SK-N-SH treated with all-trans-retinoic acid at 6 μM for 48 hours (cell line): Measurements from ENCODE around the gene BRD4.

ENCODE experiments used
- ATAC-seq: fragments of 200-7000 bp; cut with Tn5 transposase; 3 replicates; pipeline ENCODE4 v1.9.1; 2020; ENCODE audit warnings: mild to moderate bottlenecking, moderate library complexity
- ARNTL ChIP-seq: fragments of 450-650 bp; formaldehyde crosslinking; IDR thresholded peaks from 2 replicates; pipeline ENCODE4 v1.5.0; 2020; ENCODE audit warnings: low read depth, mild to moderate bottlenecking, moderate library complexity, borderline replicate concordance
- BACH2 ChIP-seq: fragments of 250-450 bp; sonication (Bioruptor Pico); IDR thresholded peaks from 2 replicates; pipeline ENCODE4 v1.9.0; 2021; ENCODE audit warnings: mild to moderate bottlenecking, borderline replicate concordance
- CSDC2 ChIP-seq: fragments of 250-450 bp; sonication (Bioruptor Pico); IDR thresholded peaks from 2 replicates; pipeline ENCODE4 v1.5.0; 2020; ENCODE audit warnings: mild to moderate bottlenecking, moderate library complexity
- ESRRG ChIP-seq: fragments of 250-450 bp; sonication (Bioruptor Pico); IDR thresholded peaks from 2 replicates; pipeline ENCODE4 v1.6.1; 2021; ENCODE audit warnings: mild to moderate bottlenecking
- GLIS3 ChIP-seq: fragments of 250-450 bp; sonication (Bioruptor Pico); IDR thresholded peaks from 2 replicates; pipeline ENCODE4 v1.5.0; 2020; ENCODE audit warnings: mild to moderate bottlenecking, moderate library complexity
- ISL1 ChIP-seq: fragments of 250-450 bp; sonication (Bioruptor Pico); IDR thresholded peaks from 2 replicates; pipeline ENCODE4 v2.1.2; 2022; ENCODE audit warnings: mild to moderate bottlenecking, moderate library complexity
- OSR1 ChIP-seq: fragments of 250-450 bp; sonication (Bioruptor Pico); IDR thresholded peaks from 2 replicates; pipeline ENCODE4 v1.8.0; 2022; ENCODE audit warnings: moderate library complexity, mild to moderate bottlenecking, inconsistent platforms
- PATZ1 ChIP-seq: fragments of 250-450 bp; sonication (Bioruptor Pico); IDR thresholded peaks from 2 replicates; pipeline ENCODE4 v1.8.0; 2020; ENCODE audit warnings: mild to moderate bottlenecking, moderate library complexity, borderline replicate concordance
- POU6F1 ChIP-seq: fragments of 250-450 bp; sonication (Bioruptor Pico); IDR thresholded peaks from 2 replicates; pipeline ENCODE4 v1.8.0; 2021; ENCODE audit warnings: low read depth, mild to moderate bottlenecking, moderate library complexity, borderline replicate concordance
- PPARA ChIP-seq: fragments of 250-450 bp; sonication (Bioruptor Pico); IDR thresholded peaks from 2 replicates; pipeline ENCODE4 v1.5.0; 2020; ENCODE audit warnings: mild to moderate bottlenecking, borderline replicate concordance
- RARB ChIP-seq: fragments of 250-450 bp; sonication (Bioruptor Pico); IDR thresholded peaks from 2 replicates; pipeline ENCODE4 v1.8.0; 2021; ENCODE audit warnings: mild to moderate bottlenecking, moderate library complexity
- SNAI2 ChIP-seq: fragments of 250-450 bp; sonication (Bioruptor Pico); IDR thresholded peaks from 2 replicates; pipeline ENCODE4 v1.5.0; 2020; ENCODE audit warnings: mild to moderate bottlenecking, moderate library complexity
- TCF4 ChIP-seq: fragments of 250-450 bp; sonication (Bioruptor Pico); IDR thresholded peaks from 2 replicates; pipeline ENCODE4 v1.8.0; 2021; ENCODE audit warnings: mild to moderate bottlenecking, moderate library complexity, borderline replicate concordance
- TOX ChIP-seq: fragments of 250-450 bp; sonication (Bioruptor Pico); IDR thresholded peaks from 2 replicates; pipeline ENCODE4 v1.8.0; 2021; ENCODE audit warnings: mild to moderate bottlenecking, moderate library complexity, borderline replicate concordance
- TSHZ2 ChIP-seq: fragments of 250-450 bp; sonication (Bioruptor Pico); IDR thresholded peaks from 2 replicates; pipeline ENCODE4 v1.5.0; 2020; ENCODE audit warnings: mild to moderate bottlenecking, moderate library complexity
- ZC3H10 ChIP-seq: fragments of 250-450 bp; sonication (Bioruptor Pico); IDR thresholded peaks from 2 replicates; pipeline ENCODE4 v1.5.1; 2021; ENCODE audit warnings: mild to moderate bottlenecking, moderate library complexity
- ZFP3 ChIP-seq: fragments of 250-450 bp; sonication (Bioruptor Pico); IDR thresholded peaks from 2 replicates; pipeline ENCODE4 v1.5.0; 2020; ENCODE audit warnings: mild to moderate bottlenecking, moderate library complexity
- ZFP30 ChIP-seq: fragments of 450-650 bp; formaldehyde crosslinking; IDR thresholded peaks from 2 replicates; pipeline ENCODE4 v1.5.0; 2022; ENCODE audit warnings: mild to moderate bottlenecking, moderate library complexity
- ZNF565 ChIP-seq: fragments of 450-650 bp; formaldehyde crosslinking; conservative IDR thresholded peaks from 2 replicates; pipeline ENCODE4 v1.5.0; 2020; ENCODE audit warnings: low read depth, mild to moderate bottlenecking, moderate library complexity
- ZNF70 ChIP-seq: fragments of 450-650 bp; formaldehyde crosslinking; IDR thresholded peaks from 2 replicates; pipeline ENCODE4 v1.5.0; 2020; ENCODE audit warnings: mild to moderate bottlenecking, moderate library complexity
- ZNF8 ChIP-seq: fragments of 450-650 bp; formaldehyde crosslinking; IDR thresholded peaks from 2 replicates; pipeline ENCODE4 v1.5.0; 2020; ENCODE audit warnings: mild to moderate bottlenecking, moderate library complexity
- TF ChIP-seq, protein P1 (sequence below): fragments of 250-450 bp; sonication (Bioruptor Pico); IDR thresholded peaks from 2 replicates; pipeline ENCODE4 v1.5.1; 2021; ENCODE audit warnings: mild to moderate bottlenecking, moderate library complexity

BRD4 gene

DNA sequence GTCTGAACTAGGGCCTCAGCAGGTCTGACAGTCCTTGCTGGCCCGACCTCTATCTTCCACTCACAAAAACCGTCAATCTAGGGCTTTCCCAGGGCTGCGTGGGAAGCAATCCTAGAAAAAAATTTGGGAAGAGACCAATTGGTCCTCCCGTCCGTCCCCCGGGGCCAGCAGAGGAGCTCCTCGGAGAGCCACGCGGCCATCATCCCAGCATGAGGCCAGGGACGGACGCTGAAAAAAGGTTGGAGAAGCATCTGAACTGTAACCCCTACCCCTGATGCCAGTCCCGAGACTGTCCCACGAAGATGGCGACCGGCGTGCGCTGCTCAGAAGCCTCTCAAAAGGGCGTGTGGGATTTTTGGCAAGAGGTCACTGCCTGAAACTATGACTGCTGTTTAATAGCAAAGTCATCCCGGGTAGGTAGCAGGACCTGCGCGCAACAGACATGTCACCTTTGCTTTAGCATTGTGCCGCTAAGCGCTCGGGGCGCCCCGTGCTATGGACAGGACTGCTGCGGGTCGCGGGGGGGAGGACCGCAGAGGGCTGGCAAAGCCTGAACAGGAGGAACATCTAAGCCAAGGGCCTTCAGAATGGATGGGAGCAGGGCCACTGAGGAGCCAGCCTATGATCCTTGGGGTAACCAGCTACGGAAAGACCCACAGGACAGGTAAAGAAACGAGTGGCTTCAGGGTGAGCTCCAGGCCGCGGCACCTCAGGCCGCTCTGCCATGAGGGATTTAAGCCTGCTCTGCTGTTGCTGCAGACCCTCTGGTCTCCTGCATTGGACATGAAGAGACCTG is 36.7 kb upstream of the BRD4 start (continued):
- TF ChIP-seq, protein P1, sequence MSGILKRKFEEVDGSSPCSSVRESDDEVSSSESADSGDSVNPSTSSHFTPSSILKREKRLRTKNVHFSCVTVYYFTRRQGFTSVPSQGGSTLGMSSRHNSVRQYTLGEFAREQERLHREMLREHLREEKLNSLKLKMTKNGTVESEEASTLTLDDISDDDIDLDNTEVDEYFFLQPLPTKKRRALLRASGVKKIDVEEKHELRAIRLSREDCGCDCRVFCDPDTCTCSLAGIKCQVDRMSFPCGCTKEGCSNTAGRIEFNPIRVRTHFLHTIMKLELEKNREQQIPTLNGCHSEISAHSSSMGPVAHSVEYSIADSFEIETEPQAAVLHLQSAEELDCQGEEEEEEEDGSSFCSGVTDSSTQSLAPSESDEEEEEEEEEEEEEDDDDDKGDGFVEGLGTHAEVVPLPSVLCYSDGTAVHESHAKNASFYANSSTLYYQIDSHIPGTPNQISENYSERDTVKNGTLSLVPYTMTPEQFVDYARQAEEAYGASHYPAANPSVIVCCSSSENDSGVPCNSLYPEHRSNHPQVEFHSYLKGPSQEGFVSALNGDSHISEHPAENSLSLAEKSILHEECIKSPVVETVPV = no peak
- no peak for TF ChIP-seq OSR1 (CRISPR knock-in tag)
- TF ChIP-seq ARNTL = no peak
- TF ChIP-seq SNAI2 = no peak
- TF ChIP-seq ZNF8 (CRISPR knock-in tag) = no peak
- no peak for TF ChIP-seq ISL1 (CRISPR knock-in tag)
- no peak for TF ChIP-seq RARB (CRISPR knock-in tag)
- no peak for TF ChIP-seq BACH2
- TF ChIP-seq ZFP30 = no peak
- no peak for TF ChIP-seq ZNF565 (CRISPR knock-in tag)
- TF ChIP-seq ZNF70 (CRISPR knock-in tag) = no peak
- TF ChIP-seq GLIS3 (CRISPR knock-in tag) = no peak

DNA sequence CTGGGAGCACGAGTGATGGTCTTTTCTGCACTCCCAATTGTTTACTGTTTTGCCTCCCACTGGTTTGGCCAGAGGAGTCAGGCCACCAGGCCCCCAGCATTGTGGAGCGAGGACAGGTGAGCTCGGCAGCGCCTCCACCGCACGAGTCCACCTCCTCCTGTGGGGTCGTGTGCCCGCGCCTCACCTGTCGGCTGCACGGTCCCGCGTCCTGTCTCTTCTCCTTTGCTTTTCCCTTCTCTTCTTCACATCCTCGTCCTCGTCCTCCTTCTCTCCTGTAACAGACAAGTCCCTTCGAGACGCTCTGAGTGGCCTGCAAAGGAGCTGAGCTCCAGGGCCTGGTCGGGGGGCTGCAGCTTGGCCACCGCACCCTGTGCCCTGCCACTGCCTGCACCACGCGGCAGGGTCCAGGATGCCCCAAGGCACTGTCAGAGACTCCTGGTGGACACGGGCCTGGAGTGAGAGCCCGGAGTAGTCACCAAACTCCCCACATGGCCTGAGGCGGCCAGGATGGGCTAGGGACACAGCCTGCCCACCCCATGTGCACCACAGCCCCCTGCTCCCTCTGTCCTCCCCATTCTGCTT is 35.8 kb upstream of the BRD4 start:
- TF ChIP-seq ISL1 (CRISPR knock-in tag) (no peak), ZNF8 (CRISPR knock-in tag) (no peak), RARB (CRISPR knock-in tag) (no peak), ZNF70 (CRISPR knock-in tag) (no peak), ESRRG (CRISPR knock-in tag) (no peak), POU6F1 (CRISPR knock-in tag) (no peak), ZC3H10 (CRISPR knock-in tag) (no peak), ZFP30 (no peak), TOX (CRISPR knock-in tag) (no peak), ZFP3 (no peak), ZNF565 (CRISPR knock-in tag) (no peak), SNAI2 (no peak), PPARA (CRISPR knock-in tag) (no peak), CSDC2 (no peak), OSR1 (CRISPR knock-in tag) (no peak)
- TF ChIP-seq, protein P1 = no peak
- TF ChIP-seq, all 23 proteins: peak for 0
- ATAC-seq = no peak; the same call in 2 of the 3 replicates

DNA sequence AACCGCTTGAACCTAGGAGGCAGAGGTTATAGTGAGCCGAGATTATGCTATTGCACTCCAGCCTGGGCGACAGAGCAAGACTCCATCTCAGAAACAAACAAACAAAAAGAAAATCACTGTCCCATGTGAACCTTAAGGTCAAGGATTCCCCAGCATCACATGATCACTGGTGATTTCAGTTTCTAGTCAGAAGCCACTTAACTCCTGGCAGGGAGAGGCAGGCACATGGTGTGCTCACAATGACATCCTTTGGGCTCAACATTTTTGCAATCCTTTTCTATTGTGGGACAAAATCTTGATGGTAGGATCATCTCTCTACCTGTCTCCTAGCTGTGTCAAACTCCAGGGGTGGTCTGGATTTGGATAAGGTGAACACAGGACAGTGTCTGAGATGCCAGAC is 35.1 kb upstream of the BRD4 start:
- TF ChIP-seq PATZ1 (no peak), TOX (CRISPR knock-in tag) (no peak), POU6F1 (CRISPR knock-in tag) (no peak), ISL1 (CRISPR knock-in tag) (no peak), ESRRG (CRISPR knock-in tag) (no peak), ZFP3 (no peak), ZC3H10 (CRISPR knock-in tag) (no peak), TSHZ2 (CRISPR knock-in tag) (no peak), ZNF70 (CRISPR knock-in tag) (no peak), SNAI2 (no peak), TCF4 (CRISPR knock-in tag) (no peak), RARB (CRISPR knock-in tag) (no peak), ZNF565 (CRISPR knock-in tag) (no peak)
- TF ChIP-seq, protein P1 = no peak

More for the DNA sequence above, 35.1 kb upstream of the BRD4 start:
- no peak for ATAC-seq
